Ovary (tissue), 9 donors: Measurements from ENCODE around the gene CEP104. TPM values are rescaled to one million over a fixed set of nuclear protein-coding genes. Genes with fewer than 3 reads are reported as not detected.
"Not testable (repeated sequence)": the region's sequence is repeated elsewhere in the genome, so short reads cannot be mapped to it uniquely, and the experiment has no call there.

Experiments used
- DNase-seq, 5 donors: peaks; one replicate each; pipeline ENCODE4 v3.0.0-alpha.2; 2019 to 2020
- H3K27ac ChIP-seq, 2 donors: fragments of 200-600 bp; one replicate each; pipeline versions ENCODE4 v1.5.1 to v1.8.0; 2019 to 2022
- H3K27me3 ChIP-seq: fragments of 200-600 bp; one replicate; pipeline ENCODE4 v1.8.0; 2022
- H3K36me3 ChIP-seq: fragments of 200-600 bp; sonication (generic); one replicate; pipeline ENCODE4 v1.5.1; 2019
- H3K4me1 ChIP-seq: one replicate; pipeline ENCODE4 v1.8.1; 2013; ENCODE audit warnings: mild to moderate bottlenecking, moderate library complexity; ENCODE audit not compliant: insufficient read depth
- H3K4me3 ChIP-seq: fragments of 200-600 bp; sonication (generic); one replicate; pipeline ENCODE4 v1.5.1; 2017
- H3K9me3 ChIP-seq, 2 donors: fragments of 200-600 bp in 1 of 2; sonication (generic) in 1 of 2; one replicate each; pipeline versions ENCODE4 v1.5.1 to v1.8.1; 2013 to 2019; ENCODE audit warnings: mild to moderate bottlenecking in 1 of 2, moderate library complexity in 1 of 2
- CTCF ChIP-seq, 3 donors: fragments of 450-650 bp in 2 of 3; fragments of 200-600 bp in 1 of 3; IDR thresholded peaks; one replicate each; pipeline versions ENCODE4 v1.5.1 to v1.8.0; 2016 to 2022; ENCODE audit warnings: antibody characterized with exemption in 3 of 3, mild to moderate bottlenecking in 1 of 3
- EP300 ChIP-seq: sonication (generic); formaldehyde crosslinking; IDR thresholded peaks from one replicate; pipeline ENCODE4 v1.6.1; 2017; ENCODE audit warnings: antibody characterized with exemption
- POLR2A ChIP-seq: fragments of 450-650 bp; IDR thresholded peaks from one replicate; pipeline ENCODE4 v1.6.1; 2017; ENCODE audit warnings: antibody characterized with exemption, mild to moderate bottlenecking, moderate library complexity
- WGBS, 3 donors: extraction: QIAGEN DNeasy Blood & Tissue Kit in 1 of 3; methylation state at CpG; one replicate each; pipeline versions ENCODE4 v1.1.5 to v1.1.7; 2013 to 2017; 5-methylcytosine and 5-hydroxymethylcytosine counted together
- intact Hi-C, 4 donors: fragments of 100-400 bp; cut with DNase I; formaldehyde crosslinking; loops; one replicate each; pipeline versions ENCODE4 v1.11.0 to v1.15.1; 2022 to 2023
- polyA plus RNA-seq, 2 donors: library from polyadenylated mRNA; stranded (reverse); fragments of 200-250 nt in 1 of 2; fragments of 350-450 nt in 1 of 2; fragmentation: Illumina TruSeq in 1 of 2; extraction: RNeasy Lipid Tissue Mini Kit (QIAGEN cat#74804) in 1 of 2; gene quantifications; one replicate each; pipeline ENCODE4 v1.2.3, GENCODE V29; 2013 to 2014
- total RNA-seq, 7 donors: library from RNA; depleted of rRNA in 2 of 7; stranded (reverse); fragments of >200 nt in 2 of 7; fragmentation: NEBNext Ultra II Directional in 3 of 7; extraction: Animal tissue kit (Norgen Biotek cat#: 25700) in 3 of 7; gene quantifications; one replicate each; pipeline versions ENCODE4 v1.1.0 to v1.2.4, GENCODE V29; 2016 to 2023
- donor health status: DM: no; HTN: no; CAD: no; lungs with moderate emphysema.
- donor health status: DM: no; HTN: no; CAD: no.
- donor health status: Bipolar disorder and iron deficiency.
- donor health status: DM: yes; HTN: yes; CAD: no.
- donor health status: DM: no; HTN: no; CAD: no.
- donor health status: DM: yes; HTN: yes; CAD: no.

The CEP104 gene
- total and polyA plus RNA-seq, 9 donors, result 7.9 to 40.7 (median 37.6) TPM

DNA sequence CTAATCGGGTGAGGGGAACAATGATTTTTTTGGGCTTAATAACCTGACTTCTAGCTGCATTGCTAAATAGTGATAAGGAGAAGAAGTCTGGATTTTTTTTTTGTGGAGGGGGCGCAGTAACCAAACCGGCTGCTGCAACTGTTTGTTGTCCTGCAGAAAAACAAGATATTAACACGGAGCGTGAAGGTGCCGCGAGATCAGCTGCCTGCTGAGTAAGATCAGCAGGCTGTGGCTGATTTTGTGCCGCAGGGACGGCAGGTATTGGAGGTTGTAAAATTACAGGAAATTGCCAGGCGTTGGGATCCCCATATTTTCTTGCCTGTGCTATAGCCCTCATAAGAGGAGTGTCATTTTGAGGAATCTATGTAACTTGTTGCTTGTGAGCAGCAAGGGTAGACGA, 52.0 kb downstream of the CEP104 start:
- no peak for TF ChIP-seq CTCF (IDR thresholded peaks at IDR 0.05)
- TF ChIP-seq EP300, result no peak
- TF ChIP-seq POLR2A, result no peak
- 57 to 66% (median 63%) methylated on average over 11 of the region's 11 CpGs for WGBS, 3 donors
- no peaks in the 10 kb centered on the region for H3K9me3 ChIP-seq
- no peak overlapping the region for H3K27ac ChIP-seq
- no peaks in the 10 kb centered on the region for H3K27me3 ChIP-seq
- H3K4me1 ChIP-seq, result no peaks in the 10 kb centered on the region
- no peaks in the 10 kb centered on the region for H3K36me3 ChIP-seq
- intact Hi-C loops, result no loop called here
- no peak for DNase-seq
- no peak overlapping the region for H3K4me3 ChIP-seq

- 38 to 45% (median 43%) methylated on average over 7 of the region's 7 CpGs for WGBS, 3 donors
- H3K9me3 ChIP-seq, H3K4me3 ChIP-seq, H3K27me3 ChIP-seq, intact Hi-C loops, H3K4me1 ChIP-seq, H3K36me3 ChIP-seq, DNase-seq, H3K27ac ChIP-seq: not testable (repeated sequence)
Measured at GRCh38 chr1:3804627-3804944, 52.4 kb downstream of the CEP104 start.

- H3K27ac ChIP-seq, result no peak overlapping the region
- no peaks in the 10 kb centered on the region for H3K4me1 ChIP-seq
- H3K4me3 ChIP-seq, result no peak overlapping the region
- no peaks in the 10 kb centered on the region for H3K27me3 ChIP-seq
- intact Hi-C loops, result no loop called here
- DNase-seq, result no peak
- no peaks in the 10 kb centered on the region for H3K9me3 ChIP-seq
- WGBS, 3 donors, result 40 to 48% (median 43%) methylated on average over 19 of the region's 19 CpGs
- TF ChIP-seq CTCF (IDR thresholded peaks at IDR 0.05) (no peak), EP300 (no peak), POLR2A (no peak)
- H3K36me3 ChIP-seq, result no peaks in the 10 kb centered on the region
Measured at GRCh38 chr1:3803905-3804626, 52.9 kb downstream of the CEP104 start.

DNA sequence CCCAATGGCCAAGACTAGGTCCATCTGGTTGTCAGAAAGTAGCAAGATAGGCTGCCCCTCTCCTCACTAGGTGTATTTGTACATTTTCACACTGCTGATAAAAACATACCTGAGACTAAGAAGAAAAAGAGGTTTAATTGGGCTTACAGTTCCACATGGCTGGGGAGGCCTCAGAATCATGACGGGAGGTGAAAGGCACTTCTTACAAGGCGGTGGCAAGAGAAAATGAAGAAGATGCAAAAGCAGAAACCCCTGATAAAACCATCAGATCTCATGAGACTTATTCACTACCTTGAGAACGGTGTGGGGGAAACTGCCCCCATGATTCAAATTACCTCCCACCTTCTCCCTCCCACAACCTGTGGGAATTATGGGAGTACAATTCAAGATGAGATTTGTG, 56.2 kb downstream of the CEP104 start:
- H3K36me3 ChIP-seq, H3K27me3 ChIP-seq, H3K4me3 ChIP-seq, DNase-seq, H3K9me3 ChIP-seq, H3K4me1 ChIP-seq, H3K27ac ChIP-seq, intact Hi-C loops: not testable (repeated sequence)
- 50 to 65% (median 64%) methylated on average over 3 of the region's 3 CpGs for WGBS, 3 donors

GRCh38 chr1:3799976-3800685, 56.9 kb downstream of the CEP104 start:
- no peak overlapping the region for H3K4me3 ChIP-seq
- H3K27ac ChIP-seq, result no peak overlapping the region
- TF ChIP-seq EP300 (no peak), POLR2A (no peak), CTCF (IDR thresholded peaks at IDR 0.05) (no peak)
- DNase-seq, result no peak
- intact Hi-C loops, result no loop called here
- H3K9me3 ChIP-seq, result no peaks in the 10 kb centered on the region
- peaks cover 6% of the 10 kb centered on the region for H3K4me1 ChIP-seq
- WGBS, 3 donors, result 77 to 92% (median 85%) methylated on average over 9 to 11 of the region's 11 CpGs
- H3K27me3 ChIP-seq, result no peaks in the 10 kb centered on the region
- H3K36me3 ChIP-seq, result no peaks in the 10 kb centered on the region
